ENCODE data around the gene LUZP2.

DNA sequence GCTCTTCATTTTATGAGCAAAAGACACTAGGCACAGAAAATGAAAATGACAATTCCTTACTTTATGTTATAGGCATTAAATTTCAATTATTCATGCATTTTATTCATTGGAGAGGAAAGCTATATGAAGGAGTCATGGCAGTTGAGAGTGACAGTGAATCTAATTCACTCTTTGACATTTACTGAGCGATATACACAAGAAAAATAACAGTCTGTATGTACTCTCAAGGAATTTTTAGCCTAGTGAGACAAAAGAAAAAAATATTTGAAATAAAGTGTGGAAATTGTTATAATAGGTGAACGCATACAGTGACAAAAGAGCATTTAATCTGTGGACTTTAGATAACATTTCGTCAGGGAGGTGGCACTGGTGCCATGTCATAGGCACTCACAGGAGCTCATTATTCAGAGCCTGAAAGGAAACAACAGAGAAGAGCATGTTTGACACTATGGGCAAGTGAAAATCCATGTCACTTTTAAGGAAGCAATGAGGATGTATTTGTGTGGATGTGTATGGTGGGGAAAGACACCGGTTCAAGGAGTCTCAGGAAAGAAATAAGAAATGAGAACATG, 323.1 kb downstream of the LUZP2 start:
- TF ChIP-seq E2F1 (CRISPR knock-in tag; IDR thresholded peaks at IDR 0.05), result no peak
- TF ChIP-seq GABPA (tag; conservative IDR thresholded peaks at IDR 0.05; ENCODE audit: low read depth), result no peak
- TF ChIP-seq MTF1 (CRISPR knock-in tag; IDR thresholded peaks at IDR 0.05; ENCODE audit: borderline replicate concordance), result no peak
- no peak for TF ChIP-seq MEIS2 (IDR thresholded peaks at IDR 0.05; ENCODE audit: partially characterized antibody)
- TF ChIP-seq SMC3 (conservative IDR thresholded peaks at IDR 0.05; ENCODE audit: insufficient read depth, low read depth, low read length), result no peak
- no peak for TF ChIP-seq ZNF583 (CRISPR knock-in tag; IDR thresholded peaks at IDR 0.05)
- no peak for TF ChIP-seq ZSCAN29 (IDR thresholded peaks at IDR 0.05)
- no peak for TF ChIP-seq ZNF143 (CRISPR knock-in tag; IDR thresholded peaks at IDR 0.05)
- no peak for TF ChIP-seq GATA2 (CRISPR knock-in tag; IDR thresholded peaks at IDR 0.05)
- TF ChIP-seq, protein P1, sequence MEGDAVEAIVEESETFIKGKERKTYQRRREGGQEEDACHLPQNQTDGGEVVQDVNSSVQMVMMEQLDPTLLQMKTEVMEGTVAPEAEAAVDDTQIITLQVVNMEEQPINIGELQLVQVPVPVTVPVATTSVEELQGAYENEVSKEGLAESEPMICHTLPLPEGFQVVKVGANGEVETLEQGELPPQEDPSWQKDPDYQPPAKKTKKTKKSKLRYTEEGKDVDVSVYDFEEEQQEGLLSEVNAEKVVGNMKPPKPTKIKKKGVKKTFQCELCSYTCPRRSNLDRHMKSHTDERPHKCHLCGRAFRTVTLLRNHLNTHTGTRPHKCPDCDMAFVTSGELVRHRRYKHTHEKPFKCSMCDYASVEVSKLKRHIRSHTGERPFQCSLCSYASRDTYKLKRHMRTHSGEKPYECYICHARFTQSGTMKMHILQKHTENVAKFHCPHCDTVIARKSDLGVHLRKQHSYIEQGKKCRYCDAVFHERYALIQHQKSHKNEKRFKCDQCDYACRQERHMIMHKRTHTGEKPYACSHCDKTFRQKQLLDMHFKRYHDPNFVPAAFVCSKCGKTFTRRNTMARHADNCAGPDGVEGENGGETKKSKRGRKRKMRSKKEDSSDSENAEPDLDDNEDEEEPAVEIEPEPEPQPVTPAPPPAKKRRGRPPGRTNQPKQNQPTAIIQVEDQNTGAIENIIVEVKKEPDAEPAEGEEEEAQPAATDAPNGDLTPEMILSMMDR (IDR thresholded peaks at IDR 0.05 in 2 of 3, conservative IDR thresholded peaks at IDR 0.05 in 1 of 3; ENCODE audit: insufficient read depth in 2 of 3, low read depth in 1 of 3, low read length in 3 of 3), result no peak
- TF ChIP-seq HDAC6 (IDR thresholded peaks at IDR 0.05; ENCODE audit: low read depth, low read length), result no peak
- TF ChIP-seq RBBP5 (IDR thresholded peaks at IDR 0.05; ENCODE audit: borderline replicate concordance, insufficient read depth, low read length, poor library complexity, severe bottlenecking), result no peak
- TF ChIP-seq ZKSCAN8 (CRISPR knock-in tag; IDR thresholded peaks at IDR 0.05), result no peak
- no peak for TF ChIP-seq ESRRA (IDR thresholded peaks at IDR 0.05; ENCODE audit: borderline replicate concordance, low read depth)
